ENCODE results near the gene ATP10A.
A peak's percentile ranks its signal among the peaks of the same experiment; 100 is the strongest.

The ATP10A gene

GRCh38 chr15:25852661-25853524 is 10.2 kb downstream of the ATP10A start:
- H3K4me3 Mint-ChIP-seq, result peak overlapping the region; percentile 53
- peak overlapping the region; percentile 100 for H3K27ac Mint-ChIP-seq
- H3K9me3 Mint-ChIP-seq, result peaks cover 4% of the 10 kb centered on the region
- peaks cover 40% of the 10 kb centered on the region for H3K36me3 Mint-ChIP-seq (ENCODE audit: low read depth)
- ATAC-seq (no peak), DNase-seq (no peak)
- H3K4me1 Mint-ChIP-seq, result peaks cover 95% of the 10 kb centered on the region
- peaks cover 5% of the 10 kb centered on the region for H3K27me3 Mint-ChIP-seq

DNA sequence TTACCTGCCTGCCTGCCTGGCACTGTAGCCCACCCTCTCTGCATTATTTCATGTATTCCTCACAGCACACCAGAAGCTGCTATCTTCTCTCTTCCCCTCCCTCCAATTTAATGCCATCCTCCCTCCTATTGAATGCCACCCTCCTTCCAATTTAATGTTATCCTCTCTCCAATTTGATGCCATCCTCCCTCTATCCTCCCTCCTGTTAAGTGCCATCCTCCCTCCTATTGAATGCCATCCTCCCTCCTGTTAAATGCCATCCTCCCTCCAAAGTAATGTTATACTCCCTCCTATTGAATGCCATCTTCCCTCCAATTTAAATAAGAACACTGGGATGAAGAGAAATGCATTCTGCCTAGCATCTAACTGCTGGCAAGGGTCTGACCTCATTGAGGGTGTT is 11.1 kb downstream of the ATP10A start:
- Mint-ChIP-seq H3K27ac (peak overlapping the region; percentile 100), H3K9me3 (peaks cover 4% of the 10 kb centered on the region), H3K4me1 (peaks cover 95% of the 10 kb centered on the region), H3K27me3 (peaks cover 5% of the 10 kb centered on the region), H3K4me3 (peak overlapping the region; percentile 53), H3K36me3 (ENCODE audit: low read depth) (peaks cover 36% of the 10 kb centered on the region)
- ATAC-seq (no peak), DNase-seq (no peak)

DNA sequence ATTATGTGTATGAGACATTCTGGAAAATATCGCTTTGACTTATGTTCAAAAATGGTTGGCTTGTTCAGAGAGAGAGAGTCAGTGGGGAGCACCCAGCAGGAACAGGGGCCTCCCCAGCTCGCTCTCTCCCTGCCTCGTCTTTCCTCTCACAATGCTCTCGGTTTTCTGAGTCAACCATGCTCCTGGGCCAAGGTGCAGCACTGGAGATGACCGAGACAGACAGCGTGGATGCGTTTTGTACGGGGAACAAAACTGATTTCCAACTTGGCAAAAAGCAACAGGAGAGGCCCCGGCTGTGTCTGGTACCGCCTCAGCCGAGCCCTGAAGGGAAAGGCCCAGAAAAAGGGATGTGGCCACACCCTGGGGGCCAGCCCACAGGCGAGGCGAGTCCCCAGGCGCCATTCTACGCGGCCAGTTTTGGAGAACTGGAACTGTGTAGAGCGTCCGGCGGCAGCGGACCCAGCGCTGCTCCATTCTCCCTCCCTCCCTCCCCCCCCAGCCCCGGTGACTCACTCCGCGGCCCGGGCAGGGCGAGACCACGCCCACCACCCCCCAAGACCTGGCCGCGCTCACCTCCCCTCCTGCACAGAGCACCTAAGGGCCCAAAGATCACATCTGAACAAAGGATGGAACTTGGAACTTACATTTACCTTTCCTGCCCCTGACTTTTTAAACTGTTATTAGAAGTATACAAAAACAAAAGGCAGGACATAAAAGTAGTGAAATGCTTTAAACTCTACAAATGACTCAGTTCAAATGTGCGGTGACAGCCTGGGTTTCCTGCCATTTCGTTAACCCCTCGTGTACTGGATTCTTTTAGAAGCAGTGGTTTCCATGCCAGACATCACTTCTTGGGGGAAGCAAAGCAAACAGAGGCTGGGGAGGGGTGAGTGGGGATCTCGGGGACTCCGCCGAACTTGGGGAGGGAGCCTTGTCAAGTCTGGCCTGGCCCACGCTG is 12.7 kb downstream of the ATP10A start:
- Mint-ChIP-seq H3K4me1 (peaks cover 95% of the 10 kb centered on the region), H3K36me3 (ENCODE audit: low read depth) (peaks cover 34% of the 10 kb centered on the region), H3K9me3 (no peaks in the 10 kb centered on the region), H3K4me3 (peak overlapping the region; percentile 80), H3K27ac (peak overlapping the region; percentile 100), H3K27me3 (peaks cover 5% of the 10 kb centered on the region)
- DNase-seq (peak; percentile 71), ATAC-seq (peak; percentile 82)

- DNase-seq, result no peak
- no peaks in the 10 kb centered on the region for H3K9me3 Mint-ChIP-seq
- peak overlapping the region; percentile 80 for H3K4me3 Mint-ChIP-seq
- ATAC-seq, result peak; percentile 16
- H3K4me1 Mint-ChIP-seq, result peaks cover 92% of the 10 kb centered on the region
- H3K27ac Mint-ChIP-seq, result peak overlapping the region; percentile 100
- H3K36me3 Mint-ChIP-seq (ENCODE audit: low read depth), result peaks cover 29% of the 10 kb centered on the region
- H3K27me3 Mint-ChIP-seq, result peaks cover 5% of the 10 kb centered on the region
These were observed 13.8 kb downstream of the ATP10A start for GRCh38 chr15:25849157-25849921.

DNA sequence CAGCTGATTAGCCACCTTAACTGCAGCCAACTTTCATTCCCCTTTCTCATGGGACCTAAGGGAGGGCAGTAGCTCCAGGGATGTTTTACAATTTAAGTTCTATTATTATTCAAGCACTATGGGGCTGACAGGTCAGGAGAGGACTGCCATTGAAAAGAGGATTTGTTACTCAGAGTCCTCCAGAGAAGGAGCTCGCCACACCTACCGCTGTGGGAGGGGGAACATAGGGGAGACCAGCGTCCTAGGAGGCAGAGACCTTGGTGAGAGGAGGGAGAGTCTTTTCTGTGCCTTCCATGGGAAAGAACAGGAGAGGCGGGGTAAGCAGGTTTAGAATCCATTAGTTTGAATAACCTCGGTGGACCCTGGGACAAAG is 14.4 kb downstream of the ATP10A start:
- H3K27me3 Mint-ChIP-seq, result peaks cover 5% of the 10 kb centered on the region
- DNase-seq (no peak), ATAC-seq (no peak)
- peaks cover 92% of the 10 kb centered on the region for H3K4me1 Mint-ChIP-seq
- H3K9me3 Mint-ChIP-seq, result no peaks in the 10 kb centered on the region
- H3K4me3 Mint-ChIP-seq, result peak overlapping the region; percentile 80
- H3K36me3 Mint-ChIP-seq (ENCODE audit: low read depth), result peaks cover 27% of the 10 kb centered on the region
- peak overlapping the region; percentile 100 for H3K27ac Mint-ChIP-seq

DNA sequence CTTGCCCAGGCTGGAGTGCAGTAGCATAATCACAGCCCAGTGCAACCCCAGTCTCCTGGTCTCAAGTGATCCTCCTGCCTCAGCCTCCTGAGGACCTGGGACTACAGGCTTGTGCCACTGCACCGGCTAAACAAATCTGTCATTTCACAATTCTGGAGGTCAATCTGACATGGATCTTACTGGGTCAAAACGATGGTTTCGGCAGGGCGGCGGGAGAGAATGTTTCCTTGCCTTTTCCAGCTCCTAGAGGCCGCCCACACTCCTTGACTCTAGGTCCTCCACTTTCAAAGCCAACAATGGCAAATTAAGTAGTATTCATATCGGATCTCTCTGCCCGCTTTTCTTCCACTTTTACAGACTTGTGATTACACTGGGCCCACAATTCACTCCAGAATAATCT is 14.8 kb downstream of the ATP10A start:
- peak overlapping the region; percentile 100 for H3K27ac Mint-ChIP-seq
- peaks cover 27% of the 10 kb centered on the region for H3K36me3 Mint-ChIP-seq (ENCODE audit: low read depth)
- H3K4me3 Mint-ChIP-seq, result peak overlapping the region; percentile 80
- peaks cover 5% of the 10 kb centered on the region for H3K27me3 Mint-ChIP-seq
- DNase-seq, result no peak
- H3K9me3 Mint-ChIP-seq, result no peaks in the 10 kb centered on the region
- H3K4me1 Mint-ChIP-seq, result peaks cover 90% of the 10 kb centered on the region
- no peak for ATAC-seq

GRCh38 chr15:25847051-25847450 is 16.1 kb downstream of the ATP10A start:
- Mint-ChIP-seq H3K27me3 (peaks cover 5% of the 10 kb centered on the region), H3K4me3 (peak overlapping the region; percentile 58), H3K9me3 (no peaks in the 10 kb centered on the region), H3K27ac (peak overlapping the region; percentile 96), H3K36me3 (ENCODE audit: low read depth) (peaks cover 26% of the 10 kb centered on the region), H3K4me1 (peaks cover 86% of the 10 kb centered on the region)
- no peak for DNase-seq
- no peak for ATAC-seq

DNA sequence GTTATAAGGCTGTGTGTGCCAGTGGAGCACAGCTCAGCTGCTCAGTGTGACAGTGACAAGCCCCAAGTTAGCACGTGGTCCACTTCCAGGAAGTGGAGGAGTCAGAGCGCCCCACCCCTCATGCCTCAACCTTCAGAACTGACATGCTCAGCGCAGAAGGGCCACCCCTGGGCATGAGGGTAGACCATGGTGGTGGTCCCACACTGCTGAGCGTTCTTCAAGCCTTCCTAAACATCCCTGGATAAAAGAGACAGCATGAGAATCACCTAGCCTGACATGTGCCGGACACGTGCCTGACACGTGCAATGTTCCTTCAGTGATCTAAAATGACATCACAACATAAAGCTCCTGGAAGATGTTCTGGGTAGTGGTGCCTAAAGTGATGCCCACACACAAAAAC is 16.8 kb downstream of the ATP10A start:
- H3K4me1 Mint-ChIP-seq, result peaks cover 84% of the 10 kb centered on the region
- H3K4me3 Mint-ChIP-seq, result peak overlapping the region; percentile 31
- peak; percentile 62 for DNase-seq
- H3K27me3 Mint-ChIP-seq, result peaks cover 5% of the 10 kb centered on the region
- H3K27ac Mint-ChIP-seq, result peak overlapping the region; percentile 96
- peak; percentile 44 for ATAC-seq
- H3K9me3 Mint-ChIP-seq, result no peaks in the 10 kb centered on the region
- peaks cover 26% of the 10 kb centered on the region for H3K36me3 Mint-ChIP-seq (ENCODE audit: low read depth)

DNA sequence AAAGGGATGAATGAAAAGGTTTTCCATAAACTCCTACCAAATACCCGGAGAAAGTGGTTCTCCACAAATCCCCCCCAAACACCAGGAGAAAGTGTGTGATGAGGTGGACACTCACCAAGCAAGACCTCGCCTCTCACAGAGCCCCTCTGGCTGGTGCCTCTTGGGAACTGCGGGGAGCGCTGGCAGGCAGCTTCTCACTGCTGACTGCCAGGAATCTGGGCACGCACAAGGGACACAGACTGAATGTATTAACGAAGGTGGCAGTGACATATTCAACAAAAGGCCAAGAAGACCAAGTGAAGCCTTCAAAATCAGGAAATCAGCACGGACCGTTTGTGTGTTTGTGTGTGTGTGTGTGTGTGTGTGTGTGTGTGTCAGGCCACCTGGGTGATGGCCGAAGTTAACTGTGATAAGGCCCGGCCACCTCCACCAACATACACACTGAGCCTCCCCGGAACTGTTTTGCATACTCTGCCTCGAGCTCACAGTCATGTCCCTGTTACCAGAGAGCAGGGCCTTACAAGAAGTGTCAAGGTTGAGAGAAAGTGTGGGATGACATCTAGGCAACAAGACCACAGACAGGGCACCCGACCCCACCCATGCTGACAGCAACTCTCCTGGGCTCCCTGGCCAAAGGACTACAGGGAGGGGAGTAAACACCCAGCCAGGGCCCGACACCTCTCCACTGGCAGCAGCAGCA is 18.0 kb downstream of the ATP10A start:
- H3K4me1 Mint-ChIP-seq, result peaks cover 80% of the 10 kb centered on the region
- no peaks in the 10 kb centered on the region for H3K9me3 Mint-ChIP-seq
- H3K4me3 Mint-ChIP-seq, result peak overlapping the region; percentile 45
- peak overlapping the region; percentile 96 for H3K27ac Mint-ChIP-seq
- DNase-seq (no peak), ATAC-seq (peak; percentile 6)
- H3K27me3 Mint-ChIP-seq, result peaks cover 4% of the 10 kb centered on the region
- peaks cover 28% of the 10 kb centered on the region for H3K36me3 Mint-ChIP-seq (ENCODE audit: low read depth)

DNA sequence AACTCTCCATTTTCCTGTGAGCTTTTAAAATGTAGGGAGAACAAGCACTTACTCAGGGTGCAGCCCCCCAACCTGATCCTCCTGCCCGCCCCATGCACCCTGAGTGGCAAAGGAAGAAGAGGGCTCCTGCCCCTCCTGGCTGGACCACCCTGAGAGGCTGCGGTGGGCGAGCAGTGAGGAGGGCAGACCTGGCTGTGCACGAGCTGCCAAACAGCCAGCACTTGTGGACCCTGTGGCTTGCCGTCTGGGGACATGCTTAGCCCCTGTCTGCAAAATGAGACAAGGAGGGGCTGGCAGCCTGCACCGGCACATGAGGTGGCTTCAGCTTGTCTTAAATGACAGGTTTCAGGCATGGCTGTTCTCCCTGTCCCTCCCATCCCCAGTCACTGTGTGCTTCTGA is 18.6 kb downstream of the ATP10A start:
- H3K4me3 Mint-ChIP-seq, result no peak overlapping the region
- H3K9me3 Mint-ChIP-seq, result no peaks in the 10 kb centered on the region
- H3K4me1 Mint-ChIP-seq, result peaks cover 78% of the 10 kb centered on the region
- no peaks in the 10 kb centered on the region for H3K27me3 Mint-ChIP-seq
- peak overlapping the region; percentile 96 for H3K27ac Mint-ChIP-seq
- ATAC-seq (no peak), DNase-seq (no peak)
- peaks cover 28% of the 10 kb centered on the region for H3K36me3 Mint-ChIP-seq (ENCODE audit: low read depth)

- H3K4me1 Mint-ChIP-seq, result peaks cover 78% of the 10 kb centered on the region
- H3K4me3 Mint-ChIP-seq, result no peak overlapping the region
- no peaks in the 10 kb centered on the region for H3K9me3 Mint-ChIP-seq
- no peak for ATAC-seq
- no peak for DNase-seq
- H3K27me3 Mint-ChIP-seq, result no peaks in the 10 kb centered on the region
- no peak overlapping the region for H3K27ac Mint-ChIP-seq
- H3K36me3 Mint-ChIP-seq (ENCODE audit: low read depth), result peaks cover 26% of the 10 kb centered on the region
These were observed 19.1 kb downstream of the ATP10A start for GRCh38 chr15:25844076-25844475.

GRCh38 chr15:25839638-25840156 is 23.4 kb downstream of the ATP10A start:
- Mint-ChIP-seq H3K9me3 (no peaks in the 10 kb centered on the region), H3K4me1 (peaks cover 56% of the 10 kb centered on the region), H3K27me3 (no peaks in the 10 kb centered on the region), H3K27ac (no peak overlapping the region), H3K36me3 (ENCODE audit: low read depth) (peaks cover 8% of the 10 kb centered on the region), H3K4me3 (no peak overlapping the region)
- ATAC-seq (no peak), DNase-seq (no peak)

GRCh38 chr15:25838871-25839195 is 24.3 kb downstream of the ATP10A start:
- DNase-seq (no peak), ATAC-seq (no peak)
- Mint-ChIP-seq H3K4me1 (peaks cover 55% of the 10 kb centered on the region), H3K36me3 (ENCODE audit: low read depth) (peaks cover 13% of the 10 kb centered on the region), H3K4me3 (no peak overlapping the region), H3K9me3 (no peaks in the 10 kb centered on the region), H3K27me3 (no peaks in the 10 kb centered on the region), H3K27ac (no peak overlapping the region)
